HG03039 (cell line): ENCODE results near the gene TGFA.
"Not testable (repeated sequence)": the region's sequence is repeated elsewhere in the genome, so short reads cannot be mapped to it uniquely, and the experiment has no call there.

ENCODE experiments used
- ATAC-seq: cut with Tn5 transposase; IDR thresholded peaks from one replicate; pipeline ENCODE4 v1.9.1; 2021; ENCODE audit warnings: mild to moderate bottlenecking, moderate library complexity; ENCODE audit not compliant: unreplicated experiment

TGFA gene

DNA sequence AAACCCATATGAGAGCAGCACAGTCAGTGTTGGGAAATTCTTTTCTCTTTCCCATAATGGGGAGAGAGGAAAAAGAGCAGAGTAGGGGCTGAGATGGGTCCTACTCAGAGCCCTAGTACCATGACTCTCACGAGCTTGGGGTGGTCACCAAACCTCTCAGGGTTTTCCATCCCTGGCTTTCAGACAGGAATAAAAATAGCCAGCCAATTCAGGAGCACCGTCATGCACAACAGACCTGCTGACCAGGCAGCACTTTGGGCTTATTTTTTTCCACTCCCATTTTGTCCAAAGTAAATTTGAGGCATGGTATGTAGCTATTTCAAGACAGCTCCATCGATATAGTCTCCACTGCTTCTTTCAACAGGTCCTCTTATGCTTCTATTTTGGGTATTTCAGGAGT lies 86.4 kb downstream of the TGFA start:
- ATAC-seq, result no peak

DNA sequence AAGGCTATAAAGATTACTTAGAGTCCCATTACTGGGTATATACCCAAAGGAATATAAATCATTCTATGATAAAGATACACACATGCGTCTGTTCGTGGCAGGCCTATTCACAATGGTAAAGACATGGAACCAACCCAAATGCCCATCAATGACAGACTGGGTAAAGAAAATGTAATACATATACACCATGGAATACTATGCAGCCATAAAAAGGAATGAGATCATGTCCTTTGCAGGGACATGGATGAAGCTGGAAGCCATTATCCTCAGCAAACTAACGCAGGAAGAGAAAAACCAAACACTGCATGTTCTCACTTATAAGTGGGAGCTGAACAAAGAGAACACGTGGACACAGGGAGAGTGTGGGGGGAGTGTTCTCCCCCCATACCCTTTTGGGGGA lies 87.0 kb downstream of the TGFA start:
- ATAC-seq, result not testable (repeated sequence)

DNA sequence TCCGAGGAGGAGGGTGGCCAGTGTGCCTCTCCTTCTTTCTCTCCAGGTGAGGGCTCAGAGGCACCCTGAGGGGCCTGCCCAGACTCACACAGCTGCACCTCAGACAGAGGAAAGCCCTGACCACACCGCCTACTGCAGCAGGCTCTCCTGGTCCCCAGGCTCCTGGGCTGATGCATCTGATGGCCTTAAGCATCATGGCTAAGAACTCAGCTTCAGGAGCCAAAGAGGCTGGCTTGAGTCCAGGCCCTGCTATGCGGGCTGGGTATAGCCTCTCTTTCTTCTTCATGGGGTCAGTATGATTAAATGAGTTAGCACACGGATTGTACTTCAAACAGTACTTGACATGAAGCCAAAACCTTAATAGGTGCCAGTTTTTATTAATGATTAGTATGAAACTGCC lies 89.6 kb downstream of the TGFA start:
- no peak for ATAC-seq

DNA sequence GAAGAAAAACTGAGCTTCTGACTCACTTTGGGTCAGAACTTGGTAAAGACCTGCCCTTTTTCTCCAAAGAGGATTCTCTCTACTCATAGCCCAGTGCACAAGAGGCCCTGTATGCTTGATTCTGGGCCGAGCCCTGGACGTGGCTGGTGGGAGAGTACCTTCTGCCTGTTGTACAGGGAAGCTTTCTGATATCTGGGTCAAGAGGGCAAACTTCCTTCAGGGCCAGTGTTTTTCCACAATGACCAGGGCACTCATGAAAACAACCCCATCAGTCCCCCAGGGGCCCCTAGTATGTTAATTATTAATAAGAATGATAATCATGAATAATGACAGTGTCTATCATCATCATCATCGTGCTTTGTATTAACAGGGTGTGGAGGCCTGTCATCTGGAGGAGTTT lies 90.0 kb downstream of the TGFA start:
- ATAC-seq, result no peak

DNA sequence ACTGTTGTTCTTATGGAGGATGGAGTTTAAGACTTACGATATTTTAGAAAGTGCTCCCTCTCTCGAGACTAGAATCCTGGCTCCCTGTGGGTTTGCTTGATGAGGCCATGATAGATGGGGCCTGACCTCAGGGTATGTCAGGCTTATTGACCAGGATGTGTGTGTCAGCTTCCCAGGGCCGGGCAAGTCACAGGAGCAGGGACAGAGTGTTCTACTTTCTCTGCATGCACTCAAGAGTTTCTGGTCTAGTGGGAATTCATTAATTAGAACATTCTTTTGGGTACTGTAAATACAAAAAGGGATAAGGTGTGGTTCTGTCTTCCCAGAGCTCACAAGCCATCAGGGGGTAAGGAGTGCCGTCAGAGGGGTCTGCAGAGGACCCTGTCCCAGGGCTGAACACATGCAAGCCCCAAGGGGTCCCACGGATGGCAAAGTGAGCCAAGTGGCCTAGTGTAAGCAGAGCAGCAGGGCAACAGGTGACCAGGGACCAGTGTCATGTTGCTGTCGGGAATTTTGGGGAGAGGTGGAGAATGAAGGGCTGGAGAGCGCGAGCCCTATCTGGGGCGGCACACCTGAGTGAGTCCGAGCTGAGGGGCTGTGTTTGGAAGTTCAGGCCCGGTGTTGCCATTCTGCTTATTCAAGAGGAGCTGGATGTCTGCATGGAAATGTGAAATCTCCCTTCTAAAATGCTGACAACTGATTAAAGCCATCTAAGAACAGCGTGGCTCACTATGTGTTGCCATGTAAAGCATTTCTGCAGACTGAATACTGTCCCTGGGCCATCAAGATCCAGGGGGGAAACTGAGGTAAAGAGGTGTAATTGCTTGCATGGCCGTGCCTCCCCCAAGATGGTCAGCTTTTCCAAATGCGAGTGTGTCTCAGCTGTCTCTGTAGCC lies 91.4 kb downstream of the TGFA start:
- no peak for ATAC-seq

DNA sequence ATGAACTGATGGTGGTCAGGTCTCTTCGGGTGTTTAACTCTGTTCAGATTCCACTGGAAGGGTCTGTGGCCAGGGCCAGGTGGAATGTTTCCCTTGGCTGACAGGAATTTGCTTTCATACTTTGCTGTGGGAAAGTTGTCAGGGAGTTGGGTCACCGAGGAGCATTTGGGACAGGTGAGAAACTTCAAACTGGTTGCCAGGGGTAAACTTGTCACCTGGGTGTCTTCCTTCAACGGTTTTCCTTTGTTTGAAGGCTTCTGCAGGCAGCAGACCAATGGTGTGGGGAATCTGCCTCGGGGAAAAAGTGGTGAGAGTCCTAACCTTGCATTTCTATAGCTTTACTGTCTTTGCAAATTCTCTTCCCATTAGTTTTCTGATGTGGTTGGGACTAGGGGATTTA lies 92.2 kb downstream of the TGFA start:
- ATAC-seq, result no peak

DNA sequence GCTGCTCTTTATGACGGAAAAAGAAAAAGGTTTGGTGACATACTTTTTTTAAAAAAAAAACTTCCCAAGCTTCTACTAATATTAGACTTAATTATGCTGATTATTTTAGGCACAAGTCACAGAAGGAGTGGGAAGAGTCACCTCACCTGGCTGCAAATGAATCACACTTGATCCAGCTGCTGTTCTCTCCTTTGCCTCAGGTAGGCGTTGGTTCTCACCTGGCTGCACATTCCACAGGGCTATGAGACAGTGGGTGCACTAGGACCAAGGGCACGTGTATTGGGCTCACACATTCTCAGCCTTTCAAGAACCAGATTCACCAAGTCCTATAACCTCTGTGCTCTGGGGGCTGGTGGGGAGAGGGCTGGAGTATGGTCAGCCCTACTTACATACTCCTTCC lies 93.3 kb downstream of the TGFA start:
- no peak for ATAC-seq

DNA sequence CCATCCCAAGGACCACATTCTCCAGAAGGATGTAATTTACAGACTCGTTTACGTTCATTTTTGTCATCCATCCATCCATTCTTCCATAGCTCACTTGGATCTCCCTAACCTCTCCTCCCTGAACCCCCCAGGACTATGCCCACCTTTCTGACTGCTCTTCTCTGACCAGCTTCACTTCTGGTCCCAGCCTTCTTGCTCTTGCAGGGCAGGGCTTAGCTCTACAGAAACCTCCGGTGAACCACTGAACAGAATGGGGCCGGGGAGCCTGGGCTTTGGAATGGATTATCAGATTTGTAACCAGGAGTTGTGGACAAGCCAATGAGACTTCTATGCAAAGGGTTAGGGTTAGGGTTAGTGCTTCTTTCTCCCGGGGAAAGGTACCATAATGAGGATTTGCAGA lies 95.0 kb downstream of the TGFA start:
- no peak for ATAC-seq

DNA sequence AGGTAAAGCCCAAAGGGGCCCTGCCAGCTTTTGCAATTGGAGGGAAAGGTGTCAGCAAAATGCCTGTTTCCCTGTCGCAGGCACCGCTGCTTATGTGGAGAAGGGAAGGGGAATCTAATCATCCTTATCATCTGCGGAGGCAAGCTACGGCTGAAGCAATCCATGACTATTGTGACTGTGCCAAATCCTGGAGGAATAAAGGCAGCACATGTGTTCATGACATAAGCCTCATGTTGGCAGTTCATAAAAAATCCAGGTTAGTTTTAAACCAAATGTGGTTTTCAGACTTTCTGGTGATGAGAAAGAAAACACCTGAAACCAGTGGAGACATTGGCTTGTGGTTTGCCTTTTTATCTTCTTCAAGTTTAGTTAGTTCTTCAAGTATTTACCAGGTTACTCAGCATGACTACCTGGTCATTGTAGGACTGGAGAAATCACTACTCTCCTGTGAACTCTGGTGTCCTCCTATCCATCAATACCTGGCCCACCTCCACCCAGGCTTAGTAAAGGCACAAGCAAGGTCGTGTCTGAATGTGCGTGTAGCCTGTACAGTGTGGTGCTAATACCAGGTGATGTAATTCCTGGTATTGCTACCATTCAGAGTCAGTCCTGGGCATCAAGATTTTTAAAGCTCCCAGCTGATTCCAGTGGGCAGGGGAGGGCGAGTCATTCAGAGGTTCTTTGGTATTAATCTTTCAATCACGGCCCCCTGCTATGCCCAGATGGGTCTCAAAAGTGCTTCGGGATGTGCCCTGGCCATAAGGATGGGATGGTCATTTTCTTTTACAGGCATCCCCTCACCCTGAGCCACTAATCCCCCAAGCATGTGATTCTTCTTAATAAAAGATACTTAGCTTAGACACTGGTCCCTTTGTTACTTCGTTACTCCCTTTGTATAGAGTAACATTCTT lies 96.8 kb downstream of the TGFA start:
- no peak for ATAC-seq

DNA sequence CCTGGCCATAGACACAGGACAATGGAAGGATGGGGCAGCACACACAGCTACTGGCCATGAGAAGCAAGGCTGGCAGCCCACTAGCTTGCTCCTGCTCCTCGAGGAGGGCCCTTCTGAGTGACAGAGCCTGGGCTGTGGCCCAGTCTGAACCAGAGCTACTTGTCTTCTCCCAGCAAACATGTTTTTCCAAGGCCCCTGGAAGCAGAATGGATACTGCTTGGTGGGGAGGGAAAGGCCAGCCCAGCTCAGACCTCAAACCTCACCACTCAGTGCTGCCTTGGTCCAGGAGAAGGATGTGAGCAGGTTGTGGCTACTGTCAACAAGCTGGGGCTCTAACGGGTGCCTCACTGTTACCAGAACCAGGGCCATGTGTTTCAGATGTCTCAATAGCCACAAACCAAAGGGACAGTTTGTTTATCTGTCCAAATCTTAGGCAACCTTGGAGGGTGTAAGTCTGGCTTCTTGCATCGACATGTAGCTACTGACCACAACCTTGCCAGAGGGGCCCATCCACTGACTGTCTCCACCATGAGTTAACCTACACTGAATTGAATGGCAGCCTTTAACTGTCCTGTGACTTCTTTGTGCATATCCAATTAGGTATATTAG lies 98.6 kb downstream of the TGFA start:
- ATAC-seq, result no peak

DNA sequence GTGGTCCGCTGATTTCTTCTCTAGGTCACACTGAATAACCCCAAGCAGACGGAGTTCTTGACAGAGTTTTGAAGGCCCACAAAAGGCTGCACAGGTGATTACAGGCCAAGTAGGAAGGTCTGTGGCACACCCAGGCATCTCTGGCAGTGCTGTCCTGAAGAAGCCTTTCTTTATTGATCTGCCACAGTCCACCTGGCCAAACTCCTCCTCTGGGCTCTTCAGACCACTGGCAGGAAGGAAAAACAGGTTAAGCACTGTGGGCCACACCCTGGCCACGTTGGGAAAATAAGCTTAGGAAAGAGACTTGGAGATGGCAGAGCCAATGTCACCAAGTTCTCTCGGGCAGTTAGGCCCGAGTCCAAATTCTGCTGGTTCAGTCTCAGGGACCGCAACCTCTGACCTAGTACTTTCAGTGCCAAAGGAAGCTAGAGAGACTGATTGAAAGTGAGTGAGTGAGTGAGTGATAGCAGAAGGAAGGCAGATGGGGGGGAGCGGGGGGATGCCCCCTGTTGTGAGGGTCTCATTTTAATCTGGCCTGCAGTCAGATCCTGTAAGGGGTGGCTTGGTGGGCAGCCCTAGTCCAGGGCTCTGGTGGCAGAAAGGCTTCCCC lies 102.9 kb downstream of the TGFA start:
- ATAC-seq, result no peak

DNA sequence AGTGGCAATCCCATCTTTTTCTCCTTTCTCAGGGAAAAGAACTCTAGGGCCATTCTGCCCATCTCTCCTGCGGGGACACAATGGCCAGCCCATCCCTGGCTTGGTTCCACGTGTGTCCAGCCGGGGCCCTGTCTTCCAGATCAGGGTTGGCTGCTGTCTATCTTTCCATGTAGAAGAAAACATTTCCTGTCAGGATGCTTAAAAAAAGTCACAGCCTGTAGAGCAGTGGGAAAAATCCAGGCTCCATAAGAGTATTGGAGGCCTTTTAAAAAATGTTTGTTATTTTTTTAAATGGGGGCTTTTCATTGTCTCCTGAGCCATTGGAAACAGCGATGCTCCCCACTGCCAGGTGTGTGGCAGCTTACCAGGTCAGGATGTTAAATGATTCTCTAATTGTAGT lies 105.6 kb downstream of the TGFA start:
- no peak for ATAC-seq

DNA sequence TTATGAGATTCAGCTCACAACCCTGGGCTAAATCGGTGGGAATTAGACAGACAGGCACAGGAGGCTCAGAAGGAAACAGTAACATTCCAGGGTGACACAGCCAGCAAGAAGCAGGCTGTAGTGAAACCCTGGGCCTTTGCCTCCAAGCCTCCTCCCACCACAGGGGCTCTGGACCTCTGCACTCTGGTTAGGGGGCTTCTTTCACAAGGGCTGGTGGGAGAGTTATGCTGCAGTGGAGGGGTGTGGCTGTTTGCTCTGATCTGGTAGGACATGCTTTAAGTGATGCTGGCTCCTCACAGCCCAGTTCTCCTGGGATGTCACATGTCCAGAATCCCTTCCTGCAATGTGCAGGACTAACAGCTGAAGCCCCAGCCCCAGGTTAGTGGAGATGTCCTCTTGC lies 109.9 kb downstream of the TGFA start:
- ATAC-seq, result no peak

DNA sequence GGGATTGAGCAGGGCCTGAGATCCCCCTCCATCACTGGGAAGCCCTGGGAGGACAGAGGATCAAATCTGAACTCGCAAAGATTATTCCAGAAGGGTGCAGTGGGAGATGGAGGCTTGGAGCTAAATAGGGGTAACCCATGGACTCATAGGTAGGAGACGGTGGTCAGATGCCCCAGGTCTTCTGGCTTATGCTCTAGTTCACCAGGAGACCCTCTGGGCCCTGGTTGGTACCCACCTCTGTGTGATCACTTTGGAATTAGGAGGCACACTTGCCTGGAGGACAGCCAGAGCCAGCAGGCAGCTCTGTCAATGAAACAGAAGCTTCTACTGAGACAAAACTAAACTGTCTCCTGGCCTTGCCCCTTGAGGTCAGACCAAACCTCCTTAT lies 110.6 kb downstream of the TGFA start:
- no peak for ATAC-seq

DNA sequence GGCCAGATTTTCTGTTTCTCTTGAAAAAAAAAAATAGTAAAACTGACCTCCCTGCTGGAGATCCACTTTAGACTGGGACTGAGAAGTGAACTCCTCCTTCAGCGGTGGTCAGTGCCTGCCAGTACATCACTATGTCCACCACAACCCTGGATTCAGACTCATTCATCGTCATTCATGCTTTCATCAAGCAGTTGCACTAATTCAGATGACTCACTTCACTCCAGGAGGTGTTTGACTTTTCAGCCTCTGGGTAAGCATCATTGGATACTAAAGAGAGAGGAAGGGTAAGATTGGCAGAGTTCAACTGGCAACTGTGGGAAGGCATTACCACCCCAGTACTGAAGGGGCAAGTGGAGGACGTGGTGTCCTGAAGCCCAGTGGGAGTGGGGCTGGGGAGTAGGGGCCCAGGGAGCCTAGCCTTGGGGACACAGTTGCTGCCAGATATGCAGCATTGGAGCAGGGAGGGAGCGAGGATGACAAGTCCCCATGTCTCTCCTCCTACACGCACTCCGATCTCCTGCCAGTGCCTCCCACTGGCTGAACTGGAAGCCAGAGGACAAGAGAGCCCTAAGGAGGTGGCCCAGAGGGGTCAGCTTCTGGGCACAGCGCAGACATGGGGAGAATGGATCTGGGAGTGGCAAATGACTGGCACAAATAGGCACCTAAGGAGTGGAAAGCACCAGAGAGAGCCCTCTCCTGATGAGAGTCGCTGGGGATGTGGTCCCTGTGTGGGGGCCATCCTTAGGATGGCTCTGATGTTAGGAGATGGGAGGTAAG lies 111.1 kb downstream of the TGFA start:
- no peak for ATAC-seq

DNA sequence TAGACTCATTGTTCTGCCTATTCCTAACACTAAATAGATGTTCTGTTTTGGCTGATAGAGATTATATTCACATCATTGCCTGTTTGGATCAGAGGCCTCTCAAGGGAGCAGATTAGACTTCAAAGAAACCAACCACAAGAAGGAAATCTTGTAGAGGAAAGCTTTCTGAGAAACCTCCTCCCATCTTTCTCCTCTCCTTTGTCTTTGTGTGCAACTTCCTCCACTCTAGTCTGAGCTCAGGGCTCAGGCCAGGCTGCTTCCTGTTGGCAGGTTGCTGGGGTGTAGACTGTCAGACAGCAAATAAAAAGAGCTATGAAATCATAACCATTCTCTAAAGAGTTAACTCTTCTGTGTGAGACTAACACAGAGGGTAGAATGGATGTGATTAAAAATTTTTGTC lies 113.0 kb downstream of the TGFA start:
- ATAC-seq, result no peak

DNA sequence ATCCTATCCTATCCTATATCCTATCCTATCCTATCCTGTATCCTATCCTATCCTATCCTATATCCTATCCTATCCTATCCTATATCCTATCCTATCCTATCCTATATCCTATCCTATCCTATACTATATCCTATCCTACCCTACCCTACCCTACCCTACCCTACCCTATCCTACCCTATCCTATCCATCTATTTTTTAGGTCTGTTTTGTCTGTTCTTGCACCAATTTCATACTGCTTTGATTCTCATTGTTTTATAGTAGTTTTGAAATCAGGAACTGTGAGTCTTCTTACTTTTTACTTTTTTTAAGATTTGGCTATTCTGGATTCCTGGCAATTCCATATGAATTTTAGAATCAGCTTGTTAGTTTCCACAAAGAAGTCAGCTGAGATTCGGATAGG lies 118.5 kb downstream of the TGFA start:
- ATAC-seq, result no peak

DNA sequence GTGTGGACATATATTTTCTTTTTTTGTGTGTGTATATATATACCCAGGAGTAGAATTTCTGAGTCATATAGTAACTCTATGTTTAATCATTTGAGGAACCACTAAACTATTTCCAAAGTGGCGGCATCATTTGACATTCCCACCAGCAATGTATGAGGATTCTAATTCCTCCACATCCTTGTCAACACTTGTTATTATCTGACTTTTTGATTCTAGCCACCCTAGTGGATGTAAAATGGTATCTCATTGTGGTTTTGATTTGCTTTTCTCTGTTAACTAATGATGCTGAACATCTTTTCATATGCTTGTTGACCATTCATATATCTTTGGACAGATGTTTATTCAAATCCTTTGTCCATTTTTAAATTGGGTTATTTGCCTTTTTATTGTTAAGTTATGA lies 120.3 kb downstream of the TGFA start:
- no peak for ATAC-seq

DNA sequence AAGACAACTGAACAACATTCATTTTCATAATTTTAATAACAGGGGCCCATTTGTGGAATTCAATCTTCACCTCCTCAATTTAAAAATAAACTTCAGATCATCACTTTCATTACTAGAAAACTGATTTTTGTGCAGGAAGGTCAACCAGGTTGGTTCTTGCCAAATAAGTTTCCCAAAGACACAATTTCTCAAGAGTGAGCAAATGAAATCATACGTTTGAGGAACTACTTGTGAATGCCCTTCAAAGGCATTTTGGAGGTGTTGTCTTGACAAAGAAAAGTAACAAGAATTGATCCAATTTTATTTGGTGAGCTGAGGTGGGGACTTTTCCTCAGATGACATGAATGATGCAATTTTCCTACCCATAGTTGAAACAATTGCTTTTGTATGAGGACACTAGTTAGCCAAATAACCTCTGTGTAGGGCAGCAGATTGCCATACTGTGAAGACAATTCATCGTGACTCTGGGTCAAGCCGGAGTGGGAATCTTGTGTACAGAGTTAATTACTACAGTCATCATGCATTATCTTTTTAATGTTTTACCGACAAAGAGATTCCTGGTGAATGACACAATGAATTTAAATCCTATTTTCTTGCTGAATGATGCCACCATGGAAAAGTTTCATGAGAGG lies 121.8 kb downstream of the TGFA start:
- no peak for ATAC-seq

DNA sequence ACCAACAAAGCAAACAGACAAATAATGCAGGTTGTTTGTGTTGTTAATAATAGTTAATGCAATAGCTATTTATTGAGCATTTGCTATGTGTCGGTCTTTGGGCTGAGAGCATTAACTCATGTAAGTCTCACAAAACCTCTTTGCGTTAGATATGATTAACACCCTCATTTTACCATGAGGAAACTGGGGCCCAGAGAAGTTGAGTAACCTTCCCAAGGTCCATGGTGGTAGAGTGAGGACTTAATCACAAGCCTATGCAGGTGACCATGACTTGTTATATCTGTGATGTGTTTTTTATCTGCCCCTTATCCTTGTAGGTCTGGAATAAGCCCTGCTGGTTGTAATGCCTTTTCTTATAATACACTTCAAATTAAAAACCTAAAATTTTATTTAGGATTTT lies 127.3 kb downstream of the TGFA start:
- no peak for ATAC-seq
